HEK293 (cell line): ENCODE data around the gene SCN5A.

Experiments used
- CTCF ChIA-PET: fragments of 350-600 bp; formaldehyde crosslinking; extraction: SDS; loops from one replicate; lab custom pipeline; 2021; ENCODE audit warnings: antibody characterized with exemption; lab: Yijun Ruan, JAX
- POLR2A ChIA-PET: fragments of 300-600 bp; formaldehyde crosslinking; extraction: SDS; loops from one replicate; lab custom pipeline; 2020; ENCODE audit warnings: antibody characterized with exemption, inconsistent platforms; lab: Yijun Ruan, JAX
- H3K27ac ChIP-seq: fragments of 200-500 bp; sonication (Bioruptor generic); 2 replicates; pipeline ENCODE4 v1.5.1; 2014; ENCODE audit warnings: low read depth, low read length, control low read depth, inconsistent platforms; ENCODE audit errors: extremely low read depth
- H3K36me3 ChIP-seq, 2 experiments: fragments of 200-500 bp in 1 of 2; sonication (Bioruptor generic) in 1 of 2; 1 replicate in 1 of 2; 2 replicates in 1 of 2; pipeline ENCODE4 v1.5.1; 2014 to 2017; ENCODE audit warnings: inconsistent platforms in 2 of 2, low read length in 2 of 2; ENCODE audit not compliant: control insufficient read depth in 2 of 2, insufficient read depth in 1 of 2
- H3K4me1 ChIP-seq: fragments of 200-500 bp; sonication (Bioruptor generic); 2 replicates; pipeline ENCODE4 v1.5.1; 2014; ENCODE audit warnings: mild to moderate bottlenecking, low read length, inconsistent platforms; ENCODE audit not compliant: control insufficient read depth, insufficient read depth
- H3K4me3 ChIP-seq: 2 replicates; pipeline ENCODE4 v1.5.1; 2011; ENCODE audit warnings: low read depth, mild to moderate bottlenecking, control low read depth, low read length, moderate library complexity
- H3K9me3 ChIP-seq: fragments of 200-500 bp; sonication (Bioruptor generic); 2 replicates; pipeline ENCODE4 v1.5.1; 2014; ENCODE audit warnings: low read depth, low read length, inconsistent platforms; ENCODE audit not compliant: control insufficient read depth, insufficient read depth
- KLF1 ChIP-seq: fragments of 450-650 bp; formaldehyde crosslinking; IDR thresholded peaks from 2 replicates; pipeline ENCODE4 v1.5.1; 2016; ENCODE audit warnings: missing biosample characterization, missing genetic modification characterization
- MZF1 ChIP-seq: fragments of 450-650 bp; formaldehyde crosslinking; IDR thresholded peaks from 2 replicates; pipeline ENCODE4 v1.5.1; 2017; ENCODE audit warnings: missing biosample characterization, missing genetic modification characterization, borderline replicate concordance
- PRDM2 ChIP-seq: fragments of 450-650 bp; formaldehyde crosslinking; IDR thresholded peaks from 2 replicates; pipeline ENCODE4 v1.5.1; 2016; ENCODE audit warnings: missing biosample characterization, missing genetic modification characterization, borderline replicate concordance
- ZFP41 ChIP-seq: fragments of 450-650 bp; formaldehyde crosslinking; IDR thresholded peaks from 2 replicates; pipeline ENCODE4 v1.5.1; 2016; ENCODE audit warnings: missing biosample characterization, missing genetic modification characterization, borderline replicate concordance
- ZIC2 ChIP-seq: fragments of 450-650 bp; formaldehyde crosslinking; IDR thresholded peaks from 2 replicates; pipeline ENCODE4 v1.5.1; 2016; ENCODE audit warnings: missing biosample characterization, missing genetic modification characterization
- ZNF10 ChIP-seq: fragments of 450-650 bp; formaldehyde crosslinking; IDR thresholded peaks from 2 replicates; pipeline ENCODE4 v1.5.1; 2017; ENCODE audit warnings: missing biosample characterization, missing genetic modification characterization
- ZNF112 ChIP-seq: fragments of 450-650 bp; formaldehyde crosslinking; IDR thresholded peaks from 2 replicates; pipeline ENCODE4 v1.5.0; 2017; ENCODE audit warnings: missing biosample characterization, missing genetic modification characterization
- ZNF114 ChIP-seq: fragments of 450-650 bp; formaldehyde crosslinking; IDR thresholded peaks from 2 replicates; pipeline ENCODE4 v1.5.0; 2017; ENCODE audit warnings: missing biosample characterization, missing genetic modification characterization
- ZNF211 ChIP-seq: fragments of 450-650 bp; formaldehyde crosslinking; IDR thresholded peaks from 2 replicates; pipeline ENCODE4 v1.5.1; 2016; ENCODE audit warnings: low read depth, missing biosample characterization, missing genetic modification characterization
- ZNF274 ChIP-seq, 2 experiments: fragments of 200-500 bp in 1 of 2; fragments of 450-650 bp in 1 of 2; sonication (Bioruptor generic) in 1 of 2; formaldehyde crosslinking in 1 of 2; IDR thresholded peaks; 2 replicates each; pipeline versions ENCODE4 v1.5.1 to v1.6.1; 2014 to 2016; ENCODE audit warnings: borderline replicate concordance in 1 of 2, inconsistent platforms in 1 of 2, low read length in 1 of 2, missing biosample characterization in 1 of 2, missing genetic modification characterization in 1 of 2
- ZNF292 ChIP-seq: fragments of 450-650 bp; formaldehyde crosslinking; IDR thresholded peaks from 2 replicates; pipeline ENCODE4 v1.5.1; 2016; ENCODE audit warnings: low read depth, missing biosample characterization, missing genetic modification characterization, borderline replicate concordance
- ZNF558 ChIP-seq: fragments of 450-650 bp; formaldehyde crosslinking; IDR thresholded peaks from 2 replicates; pipeline ENCODE4 v1.5.1; 2016; ENCODE audit warnings: missing biosample characterization, missing genetic modification characterization
- ZNF580 ChIP-seq: fragments of 450-650 bp; formaldehyde crosslinking; IDR thresholded peaks from 2 replicates; pipeline ENCODE4 v1.5.1; 2016; ENCODE audit warnings: missing biosample characterization, missing genetic modification characterization
- ZNF645 ChIP-seq: fragments of 450-650 bp; formaldehyde crosslinking; IDR thresholded peaks from 2 replicates; pipeline ENCODE4; 2016; ENCODE audit warnings: missing biosample characterization, missing genetic modification characterization
- ZNF677 ChIP-seq: fragments of 450-650 bp; IDR thresholded peaks from 2 replicates; pipeline ENCODE4 v1.5.0; 2018; ENCODE audit warnings: missing biosample characterization, mild to moderate bottlenecking, missing genetic modification characterization, moderate library complexity
- ZSCAN16 ChIP-seq: fragments of 450-650 bp; formaldehyde crosslinking; IDR thresholded peaks from 2 replicates; pipeline ENCODE4 v1.5.1; 2016; ENCODE audit warnings: missing biosample characterization, missing genetic modification characterization

The SCN5A gene

GRCh38 chr3:38574411-38575278, 74.8 kb downstream of the SCN5A start:
- Histone ChIP-seq H3K36me3 (no peaks in the 10 kb centered on the region), H3K27ac (no peak overlapping the region), H3K4me3 (no peak overlapping the region), H3K4me1 (no peaks in the 10 kb centered on the region), H3K9me3 (no peaks in the 10 kb centered on the region)
- TF ChIP-seq ZNF211 (tag by site-specific recombination) = no peak
- no peak for TF ChIP-seq ZNF292
- ChIA-PET CTCF (interaction anchor here (1.0 kb wide), 1 partner anchor 53 kb away, joined by 3 read pairs; no protein-coding TSS in a partner anchor), POLR2A (no interaction called here)

GRCh38 chr3:38573556-38573955, 75.9 kb downstream of the SCN5A start:
- no peak for TF ChIP-seq ZNF677 (tag by site-specific recombination)
- no peak for TF ChIP-seq PRDM2 (tag by site-specific recombination)
- no peak for TF ChIP-seq ZNF112 (tag by site-specific recombination)
- POLR2A ChIA-PET = no interaction called here
- no peak overlapping the region for H3K27ac ChIP-seq

DNA sequence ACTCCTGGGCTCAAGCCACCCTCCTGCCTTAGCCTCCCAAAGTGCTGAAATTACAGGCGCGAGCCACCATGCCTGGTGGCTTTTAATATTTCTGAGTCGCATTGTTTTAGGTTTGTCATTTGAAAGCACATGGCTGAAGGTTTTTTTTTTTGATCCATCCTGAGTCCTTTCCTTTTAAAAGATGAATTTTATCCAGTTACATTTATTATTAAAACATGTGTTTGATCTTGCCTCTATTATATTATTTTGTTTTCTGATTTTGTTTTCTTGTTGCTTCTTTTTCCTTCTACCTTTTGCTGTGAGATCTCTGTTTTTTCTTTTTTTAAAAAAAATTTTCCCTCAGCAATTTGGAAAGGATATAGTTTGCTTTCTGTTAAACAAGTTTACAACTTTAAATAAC, 76.4 kb downstream of the SCN5A start:
- Histone ChIP-seq H3K36me3 (no peaks in the 10 kb centered on the region), H3K4me1 (no peaks in the 10 kb centered on the region), H3K4me3 (no peak overlapping the region), H3K27ac (no peak overlapping the region), H3K9me3 (no peaks in the 10 kb centered on the region)
- ChIA-PET CTCF (no interaction called here), POLR2A (no interaction called here)
- TF ChIP-seq ZFP41 (tag by site-specific recombination) = no peak

More at GRCh38 chr3:38573556-38573955, 75.9 kb downstream of the SCN5A start:
- Histone ChIP-seq H3K4me3 (no peak overlapping the region), H3K4me1 (no peaks in the 10 kb centered on the region), H3K9me3 (no peaks in the 10 kb centered on the region), H3K36me3 (no peaks in the 10 kb centered on the region)
- CTCF ChIA-PET = no interaction called here

- no peak overlapping the region for H3K27ac ChIP-seq
- POLR2A ChIA-PET = no interaction called here
- CTCF ChIA-PET = no interaction called here
- no peaks in the 10 kb centered on the region for H3K4me1 ChIP-seq
- H3K9me3 ChIP-seq = no peaks in the 10 kb centered on the region
- H3K36me3 ChIP-seq = no peaks in the 10 kb centered on the region
- H3K4me3 ChIP-seq = no peak overlapping the region
- no peak for TF ChIP-seq KLF1
- TF ChIP-seq ZNF274 (IDR thresholded peaks at IDR 0.05; ENCODE audit: low read length) = no peak
- TF ChIP-seq ZNF274 (tag by site-specific recombination; IDR thresholded peaks at IDR 0.05; ENCODE audit: borderline replicate concordance) = no peak
- TF ChIP-seq ZNF645 (tag by site-specific recombination) = no peak
- no peak for TF ChIP-seq ZNF114 (tag by site-specific recombination)
- no peak for TF ChIP-seq ZSCAN16 (tag by site-specific recombination)
- TF ChIP-seq ZNF558 (tag by site-specific recombination) = no peak
- no peak for TF ChIP-seq ZNF10 (tag by site-specific recombination)
- no peak for TF ChIP-seq ZNF580 (tag by site-specific recombination)
- TF ChIP-seq ZIC2 (tag by site-specific recombination) = no peak
- TF ChIP-seq MZF1 = no peak
Observed at GRCh38 chr3:38567498-38567897, 82.0 kb downstream of the SCN5A start.
